HCT116 (cell line): ENCODE measurements around the gene CAPZA2. TPM values are rescaled to one million over a fixed set of nuclear protein-coding genes. Genes with fewer than 3 reads are reported as not detected.

Experiments used
- ATAC-seq: fragments of 200-7000 bp; cut with Tn5 transposase; 2 replicates; pipeline ENCODE4 v1.9.1; 2020; ENCODE audit warnings: mild to moderate bottlenecking, moderate library complexity
- BruUV-seq: library from RNA; stranded (reverse); fragments of 400-500 nt; replicated peaks from 2 replicates; lab custom pipeline; 2021; lab: Mats Ljungman, UMichigan
- CTCF ChIA-PET: fragments of 300-600 bp; sonication (Branson Sonifier 250); formaldehyde crosslinking; loops from one replicate; lab custom pipeline; 2021; ENCODE audit warnings: antibody characterized with exemption; lab: Charles Lee
- POLR2A ChIA-PET: fragments of 300-600, 350-600 bp; sonication (Branson Sonifier 250); formaldehyde crosslinking; loops from one replicate; lab custom pipeline; 2021; ENCODE audit warnings: antibody characterized with exemption; lab: Charles Lee
- RAD21 ChIA-PET, 2 experiments: fragments of 300-600 bp; sonication (Branson Sonifier 250); formaldehyde crosslinking; loops; one replicate each; lab custom pipeline; 2023; ENCODE audit warnings: low total read pairs in 2 of 2; ENCODE audit not compliant: uncharacterized antibody in 2 of 2, unreplicated experiment in 2 of 2, low non-redundant PET in 1 of 2; lab: Charles Lee
- DNase-seq: peaks from one replicate; pipeline ENCODE4 v3.0.0-alpha.2; 2010; ENCODE audit warnings: low read depth, low spot score
- H2AFZ ChIP-seq: fragments of 200-600 bp; shearing (Covaris generic), sonication (generic); 2 replicates; pipeline ENCODE4 v1.6.1; 2017; ENCODE audit warnings: low read depth, mixed run types, mixed read lengths, antibody characterized with exemption, low read length; ENCODE audit not compliant: poor library complexity, severe bottlenecking
- H3K27ac ChIP-seq: 2 replicates; pipeline ENCODE4 v1.5.1; 2012; ENCODE audit warnings: low read depth, low read length
- H3K27me3 ChIP-seq: fragments of 200-600 bp; sonication (generic); 2 replicates; pipeline ENCODE4 v1.6.1; 2016; ENCODE audit warnings: mixed run types, low read length, mixed read lengths; ENCODE audit not compliant: insufficient read depth
- H3K36me3 ChIP-seq, 2 experiments: fragments of 200-500 bp in 1 of 2; fragments of 200-600 bp in 1 of 2; sonication (Bioruptor generic) in 1 of 2; sonication (generic) in 1 of 2; 2 replicates each; pipeline versions ENCODE4 v1.5.1 to v1.6.1; 2014 to 2016; ENCODE audit warnings: low read length in 2 of 2, inconsistent platforms in 1 of 2, mixed read lengths in 1 of 2, mixed run types in 1 of 2; ENCODE audit not compliant: insufficient read depth in 2 of 2, control insufficient read depth in 1 of 2
- H3K4me1 ChIP-seq, 2 experiments: fragments of 200-600 bp in 1 of 2; sonication (generic) in 1 of 2; 2 replicates each; pipeline versions ENCODE4 v1.5.1 to v1.6.1; 2012 to 2017; ENCODE audit warnings: low read length in 2 of 2, inconsistent platforms in 1 of 2, mild to moderate bottlenecking in 1 of 2, mixed read lengths in 1 of 2, mixed run types in 1 of 2, moderate library complexity in 1 of 2; ENCODE audit not compliant: insufficient read depth in 2 of 2, control insufficient read depth in 1 of 2
- H3K4me2 ChIP-seq: fragments of 200-600 bp; sonication (generic); 2 replicates; pipeline ENCODE4 v1.6.1; 2017; ENCODE audit warnings: mixed run types, low read length, mixed read lengths
- H3K4me3 ChIP-seq, 2 experiments: fragments of 200-600 bp in 1 of 2; sonication (generic) in 1 of 2; replicated peaks in 1 of 2; 2 replicates each; pipeline ENCODE4 v1.5.1; 2011 to 2016; ENCODE audit warnings: low read length in 2 of 2, control low read depth in 1 of 2, low read depth in 1 of 2, mild to moderate bottlenecking in 1 of 2, mixed read lengths in 1 of 2, mixed run types in 1 of 2
- H3K79me2 ChIP-seq: fragments of 200-600 bp; sonication (generic); 2 replicates; pipeline ENCODE4 v1.6.1; 2017; ENCODE audit warnings: mild to moderate bottlenecking, mixed run types, low read length, moderate library complexity, mixed read lengths; ENCODE audit not compliant: insufficient read depth
- H3K9ac ChIP-seq: fragments of 200-600 bp; sonication (generic); 2 replicates; pipeline ENCODE4 v1.6.1; 2016; ENCODE audit warnings: low read length, mixed read lengths
- H3K9me2 ChIP-seq: fragments of 200-600 bp; sonication (generic), shearing (Covaris generic); 2 replicates; pipeline ENCODE4 v1.6.1; 2017; ENCODE audit warnings: mixed run types, mild to moderate bottlenecking, moderate library complexity; ENCODE audit not compliant: insufficient read depth
- H3K9me3 ChIP-seq, 2 experiments: fragments of 200-500 bp in 1 of 2; fragments of 200-600 bp in 1 of 2; sonication (Bioruptor generic) in 1 of 2; sonication (generic) in 1 of 2; 2 replicates each; pipeline ENCODE4 v1.6.1; 2014 to 2017; ENCODE audit warnings: low read length in 2 of 2, mixed read lengths in 2 of 2, inconsistent platforms in 1 of 2, low read depth in 1 of 2, mild to moderate bottlenecking in 1 of 2, mixed run types in 1 of 2, moderate library complexity in 1 of 2; ENCODE audit not compliant: control insufficient read depth in 1 of 2, insufficient read depth in 1 of 2
- H4K20me1 ChIP-seq: fragments of 200-600 bp; sonication (generic), shearing (Covaris generic); 2 replicates; pipeline ENCODE4 v1.6.1; 2017; ENCODE audit warnings: mixed run types, mild to moderate bottlenecking, moderate library complexity; ENCODE audit not compliant: insufficient read depth
- CEBPB ChIP-seq: IDR thresholded peaks from 2 replicates; pipeline ENCODE4 v1.6.1; 2012; ENCODE audit warnings: low read depth
- ELF1 ChIP-seq: IDR thresholded peaks from 2 replicates; pipeline ENCODE4 v1.6.1; 2012; ENCODE audit warnings: low read depth, borderline replicate concordance
- EZH2phosphoT487 ChIP-seq: fragments of 200-600 bp; IDR thresholded peaks from 2 replicates; pipeline ENCODE4 v1.6.1; 2018; ENCODE audit warnings: antibody characterized with exemption, borderline replicate concordance
- FOSL1 ChIP-seq: IDR thresholded peaks from 2 replicates; pipeline ENCODE4 v1.6.1; 2012; ENCODE audit warnings: low read depth
- JUND ChIP-seq: IDR thresholded peaks from 2 replicates; pipeline ENCODE4 v1.6.1; 2012
- RAD21 ChIP-seq: IDR thresholded peaks from 2 replicates; pipeline ENCODE4 v1.6.1; 2012; ENCODE audit warnings: low read depth, mild to moderate bottlenecking
- SIN3A ChIP-seq: IDR thresholded peaks from 2 replicates; pipeline ENCODE4 v1.6.1; 2012; ENCODE audit warnings: low read depth
- SRF ChIP-seq: IDR thresholded peaks from 2 replicates; pipeline ENCODE4 v1.6.1; 2012; ENCODE audit warnings: low read depth
- TCF7L2 ChIP-seq: IDR thresholded peaks from 2 replicates; pipeline ENCODE4 v1.7.0; 2011; ENCODE audit warnings: borderline replicate concordance, inconsistent platforms; ENCODE audit not compliant: insufficient read depth, insufficient read length; ENCODE audit errors: extremely low read depth
- ZNF274 ChIP-seq: fragments of 200-500 bp; sonication (Bioruptor generic); IDR thresholded peaks from 2 replicates; pipeline ENCODE4 v1.6.1; 2014; ENCODE audit warnings: mild to moderate bottlenecking, low read depth, low read length, inconsistent platforms
- intact Hi-C: fragments of 100-400 bp; cut with micrococcal nuclease; formaldehyde crosslinking; loops from 2 replicates; pipeline ENCODE4 v1.10.0; 2022
- total RNA-seq: library from RNA; stranded (reverse); gene quantifications from one replicate; pipeline ENCODE4 v1.2.1, GENCODE V29; 2021; ENCODE audit not compliant: unreplicated experiment
- TF ChIP-seq, protein P1 (sequence below): IDR thresholded peaks from 2 replicates; pipeline ENCODE4 v1.6.1; 2012; ENCODE audit warnings: low read depth

CAPZA2 gene
- total RNA-seq, 1 experiment from 2014 or later: 135 TPM

DNA sequence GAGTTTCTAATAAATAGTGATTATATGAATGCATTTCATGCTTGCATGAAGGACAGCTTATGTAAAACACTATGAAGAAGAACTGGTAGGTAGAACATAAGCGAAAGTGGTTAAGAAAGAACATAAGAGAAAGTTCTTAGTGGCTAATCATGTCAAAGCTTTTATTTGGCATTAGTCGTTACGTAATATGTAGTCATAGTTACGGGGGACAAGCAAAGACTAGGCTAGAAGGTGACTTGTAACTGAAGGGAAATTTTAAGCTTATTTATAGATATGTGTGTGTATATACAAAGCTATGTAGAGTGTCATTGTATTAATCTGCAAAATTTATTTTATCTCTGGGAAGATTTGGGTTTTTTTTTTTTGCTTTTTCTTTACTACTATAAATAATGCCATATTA lies 36.9 kb downstream of the CAPZA2 start:
- Histone ChIP-seq H3K36me3 (peaks cover 11 to 13% of the 10 kb centered on the region in 2 experiments), H3K4me2 (no peak overlapping the region), H3K9ac (no peak overlapping the region), H4K20me1 (no peaks in the 10 kb centered on the region), H3K27ac (no peak overlapping the region), H3K9me2 (no peaks in the 10 kb centered on the region), H3K4me1 (no peaks in the 10 kb centered on the region), H3K9me3 (no peaks in the 10 kb centered on the region), H3K4me3 (no peak overlapping the region), H3K27me3 (no peaks in the 10 kb centered on the region), H2AFZ (no peak overlapping the region), H3K79me2 (peaks cover 60% of the 10 kb centered on the region)
- RAD21 ChIA-PET: no interaction called here
- TF ChIP-seq CEBPB (no peak), TCF7L2 (no peak), EZH2phosphoT487 (no peak), SRF (no peak), FOSL1 (no peak), ZNF274 (no peak)
- TF ChIP-seq, protein P1, sequence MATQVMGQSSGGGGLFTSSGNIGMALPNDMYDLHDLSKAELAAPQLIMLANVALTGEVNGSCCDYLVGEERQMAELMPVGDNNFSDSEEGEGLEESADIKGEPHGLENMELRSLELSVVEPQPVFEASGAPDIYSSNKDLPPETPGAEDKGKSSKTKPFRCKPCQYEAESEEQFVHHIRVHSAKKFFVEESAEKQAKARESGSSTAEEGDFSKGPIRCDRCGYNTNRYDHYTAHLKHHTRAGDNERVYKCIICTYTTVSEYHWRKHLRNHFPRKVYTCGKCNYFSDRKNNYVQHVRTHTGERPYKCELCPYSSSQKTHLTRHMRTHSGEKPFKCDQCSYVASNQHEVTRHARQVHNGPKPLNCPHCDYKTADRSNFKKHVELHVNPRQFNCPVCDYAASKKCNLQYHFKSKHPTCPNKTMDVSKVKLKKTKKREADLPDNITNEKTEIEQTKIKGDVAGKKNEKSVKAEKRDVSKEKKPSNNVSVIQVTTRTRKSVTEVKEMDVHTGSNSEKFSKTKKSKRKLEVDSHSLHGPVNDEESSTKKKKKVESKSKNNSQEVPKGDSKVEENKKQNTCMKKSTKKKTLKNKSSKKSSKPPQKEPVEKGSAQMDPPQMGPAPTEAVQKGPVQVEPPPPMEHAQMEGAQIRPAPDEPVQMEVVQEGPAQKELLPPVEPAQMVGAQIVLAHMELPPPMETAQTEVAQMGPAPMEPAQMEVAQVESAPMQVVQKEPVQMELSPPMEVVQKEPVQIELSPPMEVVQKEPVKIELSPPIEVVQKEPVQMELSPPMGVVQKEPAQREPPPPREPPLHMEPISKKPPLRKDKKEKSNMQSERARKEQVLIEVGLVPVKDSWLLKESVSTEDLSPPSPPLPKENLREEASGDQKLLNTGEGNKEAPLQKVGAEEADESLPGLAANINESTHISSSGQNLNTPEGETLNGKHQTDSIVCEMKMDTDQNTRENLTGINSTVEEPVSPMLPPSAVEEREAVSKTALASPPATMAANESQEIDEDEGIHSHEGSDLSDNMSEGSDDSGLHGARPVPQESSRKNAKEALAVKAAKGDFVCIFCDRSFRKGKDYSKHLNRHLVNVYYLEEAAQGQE: no peak
- no peak for DNase-seq
- POLR2A ChIA-PET: no interaction called here
- ATAC-seq: no peak
- intact Hi-C loops: no loop called here
- BruUV-seq: no TSS peak
- CTCF ChIA-PET: no interaction called here

GRCh38 chr7:116901143-116901542 lies 38.8 kb downstream of the CAPZA2 start:
- H3K4me1 ChIP-seq: no peaks in the 10 kb centered on the region
- ATAC-seq: no peak
- BruUV-seq: no TSS peak
- no peaks in the 10 kb centered on the region for H3K9me3 ChIP-seq
- intact Hi-C loops: no loop called here
- POLR2A ChIA-PET: no interaction called here
- no peak overlapping the region for H3K4me2 ChIP-seq
- H3K79me2 ChIP-seq: peaks cover 45% of the 10 kb centered on the region
- no peak overlapping the region for H3K4me3 ChIP-seq
- peaks cover 11 to 13% of the 10 kb centered on the region in 2 experiments for H3K36me3 ChIP-seq
- no peaks in the 10 kb centered on the region for H3K27me3 ChIP-seq
- CTCF ChIA-PET: no interaction called here
- H3K27ac ChIP-seq: no peak overlapping the region
- H4K20me1 ChIP-seq: no peaks in the 10 kb centered on the region
- no peak overlapping the region for H2AFZ ChIP-seq
- DNase-seq: no peak
- H3K9me2 ChIP-seq: no peaks in the 10 kb centered on the region
- RAD21 ChIA-PET: no interaction called here
- no peak overlapping the region for H3K9ac ChIP-seq
- TF ChIP-seq EZH2phosphoT487 (no peak), SIN3A (no peak), FOSL1 (no peak), RAD21 (no peak), JUND (no peak), ELF1 (no peak)
- TF ChIP-seq, protein P1: no peak
